Astrocyte (in vitro differentiated cells and primary cell): ENCODE data around the gene SRMS. TPM values are rescaled to one million over a fixed set of nuclear protein-coding genes. Genes with fewer than 3 reads are reported as not detected.

ENCODE experiments used
- DNase-seq: peaks from one replicate; pipeline ENCODE4 v3.0.0-alpha.2; 2010; ENCODE audit warnings: low read depth
- FAIRE-seq: peaks from 2 replicates; lab custom pipeline; 2011; peaks lifted over from hg19 to GRCh38; lab: Jason Lieb, UNC
- H2AFZ ChIP-seq: 2 replicates; pipeline ENCODE4 v1.6.0; 2012; ENCODE audit warnings: low read depth, low read length, inconsistent platforms
- H3K27ac ChIP-seq: 2 replicates; pipeline ENCODE4 v1.5.1; 2011; ENCODE audit warnings: low read depth, low read length, inconsistent platforms
- H3K27me3 ChIP-seq: 2 replicates; pipeline ENCODE4 v1.6.0; 2011; ENCODE audit warnings: low read length, inconsistent platforms; ENCODE audit not compliant: insufficient read depth
- H3K36me3 ChIP-seq: 2 replicates; pipeline ENCODE4 v1.5.1; 2011; ENCODE audit warnings: low read length, inconsistent platforms; ENCODE audit not compliant: insufficient read depth
- H3K4me1 ChIP-seq: 2 replicates; pipeline ENCODE4 v1.5.1; 2011; ENCODE audit warnings: low read length, inconsistent platforms; ENCODE audit not compliant: insufficient read depth
- H3K4me2 ChIP-seq: 2 replicates; pipeline ENCODE4 v1.6.0; 2012; ENCODE audit warnings: low read length, inconsistent platforms
- H3K4me3 ChIP-seq: 2 replicates; pipeline ENCODE4 v1.5.1; 2011; ENCODE audit warnings: low read depth, mild to moderate bottlenecking, low read length, inconsistent platforms; ENCODE audit not compliant: insufficient read depth
- H3K79me2 ChIP-seq: 2 replicates; pipeline ENCODE4 v1.6.0; 2012; ENCODE audit warnings: mild to moderate bottlenecking, low read length, inconsistent platforms; ENCODE audit not compliant: insufficient read depth
- H3K9ac ChIP-seq: 2 replicates; pipeline ENCODE4 v1.6.0; 2012; ENCODE audit warnings: mild to moderate bottlenecking, low read length, inconsistent platforms
- H3K9me3 ChIP-seq: 2 replicates; pipeline ENCODE4 v1.5.1; 2012; ENCODE audit warnings: low read depth, mild to moderate bottlenecking, low read length, inconsistent platforms; ENCODE audit not compliant: insufficient read depth
- H4K20me1 ChIP-seq: 2 replicates; pipeline ENCODE4 v1.6.0; 2012; ENCODE audit warnings: low read length, inconsistent platforms; ENCODE audit not compliant: insufficient read depth
- H3K27ac Mint-ChIP-seq: one replicate; pipeline ENCODE4 v1.8.0; 2021; ENCODE audit warnings: mild to moderate bottlenecking, mixed read lengths; ENCODE audit not compliant: unreplicated experiment
- H3K27me3 Mint-ChIP-seq: one replicate; pipeline ENCODE4 v1.8.0; 2021; ENCODE audit warnings: low read depth, mixed read lengths; ENCODE audit not compliant: unreplicated experiment
- H3K36me3 Mint-ChIP-seq: one replicate; pipeline ENCODE4 v1.8.0; 2021; ENCODE audit warnings: low read depth, mixed read lengths; ENCODE audit not compliant: unreplicated experiment
- H3K4me1 Mint-ChIP-seq: one replicate; pipeline ENCODE4 v1.8.0; 2021; ENCODE audit warnings: low read depth, mixed read lengths; ENCODE audit not compliant: unreplicated experiment
- H3K4me3 Mint-ChIP-seq: one replicate; pipeline ENCODE4 v1.8.0; 2021; ENCODE audit warnings: mild to moderate bottlenecking, moderate library complexity, mixed read lengths; ENCODE audit not compliant: unreplicated experiment
- H3K9me3 Mint-ChIP-seq: one replicate; pipeline ENCODE4 v1.8.0; 2021; ENCODE audit warnings: mild to moderate bottlenecking, mixed read lengths; ENCODE audit not compliant: unreplicated experiment
- CTCF ChIP-seq: IDR thresholded peaks from 2 replicates; pipeline ENCODE4 v1.5.1; 2011; ENCODE audit warnings: low read depth, mild to moderate bottlenecking, inconsistent platforms, low read length, moderate library complexity; ENCODE audit not compliant: insufficient read depth
- EZH2 ChIP-seq: IDR thresholded peaks from 2 replicates; pipeline ENCODE4 v1.6.1; 2012; ENCODE audit warnings: mild to moderate bottlenecking, low read length, inconsistent platforms; ENCODE audit not compliant: insufficient read depth
- total RNA-seq: library from RNA; stranded (reverse); gene quantifications from 2 replicates; pipeline ENCODE4 v1.2.1, GENCODE V29; 2021

The SRMS gene
- total RNA-seq, 1 donor from 2014 or later = 0.14 TPM

GRCh38 chr20:63495167-63495720 lies 52.3 kb downstream of the SRMS start:
- no peaks in the 10 kb centered on the region for H3K79me2 ChIP-seq
- no peak overlapping the region for H3K4me3 ChIP-seq
- peaks cover 2% of the 10 kb centered on the region for H3K36me3 Mint-ChIP-seq
- DNase-seq = no peak
- H3K36me3 ChIP-seq = no peaks in the 10 kb centered on the region
- no peak overlapping the region for H3K4me3 Mint-ChIP-seq
- H3K27ac Mint-ChIP-seq = no peak overlapping the region
- no peak overlapping the region for H3K27ac ChIP-seq
- H3K27me3 ChIP-seq = peaks cover 2% of the 10 kb centered on the region
- H3K4me2 ChIP-seq = no peak overlapping the region
- no peak overlapping the region for H3K9ac ChIP-seq
- H4K20me1 ChIP-seq = no peaks in the 10 kb centered on the region
- no peaks in the 10 kb centered on the region for H3K4me1 Mint-ChIP-seq
- TF ChIP-seq EZH2 (no peak), CTCF (no peak)
- no peaks in the 10 kb centered on the region for H3K9me3 ChIP-seq
- H3K27me3 Mint-ChIP-seq = peaks cover 6% of the 10 kb centered on the region
- peaks cover 5% of the 10 kb centered on the region for H3K9me3 Mint-ChIP-seq
- no peak for FAIRE-seq
- no peaks in the 10 kb centered on the region for H3K4me1 ChIP-seq
- H2AFZ ChIP-seq = no peak overlapping the region

- FAIRE-seq = no peak
Observed at GRCh38 chr20:63494420-63495166, 53.0 kb downstream of the SRMS start.

More at GRCh38 chr20:63494420-63495166, 53.0 kb downstream of the SRMS start:
- Histone ChIP-seq H3K36me3 (no peaks in the 10 kb centered on the region), H3K27me3 (peaks cover 2% of the 10 kb centered on the region), H3K27ac (no peak overlapping the region), H3K9ac (no peak overlapping the region), H3K4me3 (no peak overlapping the region), H3K4me2 (no peak overlapping the region), H4K20me1 (no peaks in the 10 kb centered on the region), H2AFZ (no peak overlapping the region), H3K4me1 (no peaks in the 10 kb centered on the region), H3K9me3 (no peaks in the 10 kb centered on the region), H3K79me2 (no peaks in the 10 kb centered on the region)
- no peak for TF ChIP-seq EZH2
- TF ChIP-seq CTCF = no peak
- Mint-ChIP-seq H3K27ac (no peak overlapping the region), H3K4me1 (no peaks in the 10 kb centered on the region), H3K36me3 (peaks cover 2% of the 10 kb centered on the region), H3K9me3 (peaks cover 5% of the 10 kb centered on the region), H3K27me3 (peaks cover 8% of the 10 kb centered on the region), H3K4me3 (no peak overlapping the region)
- no peak for DNase-seq
